SK-N-SH (cell line): ENCODE results near the gene PTPN13. TPM values are rescaled to one million over a fixed set of nuclear protein-coding genes. Genes with fewer than 3 reads are reported as not detected.

Experiments used
- CTCF ChIA-PET: fragments of 300-600, 350-600 bp; formaldehyde crosslinking; extraction: SDS; loops from one replicate; lab custom pipeline; 2021; lab: Yijun Ruan, JAX
- POLR2A ChIA-PET: fragments of 350-600 bp; sonication (Branson Sonifier 250); formaldehyde crosslinking; extraction: SDS; loops from one replicate; lab custom pipeline; 2020; ENCODE audit warnings: antibody characterized with exemption, inconsistent platforms; lab: Yijun Ruan, JAX
- DNase-seq: peaks from one replicate; pipeline ENCODE4 v3.0.0; 2012
- H2AFZ ChIP-seq: fragments of 200-600 bp; sonication (generic); 2 replicates; pipeline ENCODE4 v1.8.1; 2016; ENCODE audit warnings: antibody characterized with exemption, mild to moderate bottlenecking, low read depth
- H3F3A ChIP-seq: fragments of 200-600 bp; sonication (generic); replicated peaks from 2 replicates; pipeline ENCODE3; 2016; ENCODE audit warnings: antibody characterized with exemption, mild to moderate bottlenecking; ENCODE audit not compliant: insufficient read depth
- H3K27ac ChIP-seq, 2 experiments: fragments of 200-500 bp in 1 of 2; fragments of 200-600 bp in 1 of 2; sonication (Bioruptor generic) in 1 of 2; sonication (generic), shearing (Covaris generic) in 1 of 2; 2 replicates each; pipeline versions ENCODE4 v1.5.1 to v1.6.1; 2014 to 2016; ENCODE audit warnings: low read depth in 2 of 2, inconsistent platforms in 1 of 2, low read length in 1 of 2, mild to moderate bottlenecking in 1 of 2, mixed read lengths in 1 of 2
- H3K27me3 ChIP-seq: fragments of 200-600 bp; sonication (generic), shearing (Covaris generic); 2 replicates; pipeline ENCODE4 v1.6.1; 2016; ENCODE audit warnings: mixed run types; ENCODE audit not compliant: insufficient read depth
- H3K36me3 ChIP-seq, 2 experiments: fragments of 200-500 bp in 1 of 2; fragments of 200-600 bp in 1 of 2; sonication (Bioruptor generic) in 1 of 2; sonication (generic) in 1 of 2; replicated peaks in 1 of 2; 2 replicates each; pipeline versions ENCODE3 to v1.5.1; 2014 to 2016; ENCODE audit warnings: low read length in 1 of 2, mild to moderate bottlenecking in 1 of 2; ENCODE audit not compliant: insufficient read depth in 2 of 2, control insufficient read depth in 1 of 2
- H3K4me1 ChIP-seq, 2 experiments: fragments of 200-500 bp in 1 of 2; fragments of 200-600 bp in 1 of 2; sonication (Bioruptor generic) in 1 of 2; sonication (generic), shearing (Covaris generic) in 1 of 2; 2 replicates each; pipeline versions ENCODE4 v1.5.1 to v1.6.1; 2014 to 2016; ENCODE audit warnings: low read depth in 1 of 2, low read length in 1 of 2, mixed run types in 1 of 2; ENCODE audit not compliant: insufficient read depth in 2 of 2, control insufficient read depth in 1 of 2
- H3K4me2 ChIP-seq: fragments of 200-600 bp; sonication (generic), shearing (Covaris generic); 2 replicates; pipeline ENCODE4 v1.6.1; 2017; ENCODE audit warnings: mixed run types
- H3K4me3 ChIP-seq, 2 experiments: fragments of 200-500 bp in 1 of 2; fragments of 200-600 bp in 1 of 2; sonication (Bioruptor generic) in 1 of 2; sonication (generic), shearing (Covaris generic) in 1 of 2; 2 replicates each; pipeline versions ENCODE4 v1.5.1 to v1.8.1; 2014 to 2016; ENCODE audit warnings: low read depth in 2 of 2, inconsistent platforms in 1 of 2, low read length in 1 of 2, mild to moderate bottlenecking in 1 of 2, mixed read lengths in 1 of 2, moderate library complexity in 1 of 2
- H3K79me2 ChIP-seq: fragments of 200-600 bp; sonication (generic); 2 replicates; pipeline ENCODE4 v1.8.1; 2017; ENCODE audit warnings: mild to moderate bottlenecking; ENCODE audit not compliant: insufficient read depth
- H3K9ac ChIP-seq: fragments of 200-600 bp; sonication (generic); 2 replicates; pipeline ENCODE4 v1.6.1; 2017; ENCODE audit warnings: mixed run types
- H3K9me2 ChIP-seq: fragments of 200-600 bp; sonication (generic); 2 replicates; pipeline ENCODE4 v1.6.1; 2017; ENCODE audit warnings: mixed run types
- H3K9me3 ChIP-seq: fragments of 200-600 bp; sonication (generic); 2 replicates; pipeline ENCODE4 v1.6.1; 2017; ENCODE audit warnings: mixed run types, mild to moderate bottlenecking, moderate library complexity
- H4K20me1 ChIP-seq: fragments of 200-600 bp; sonication (generic); 2 replicates; pipeline ENCODE4 v1.6.1; 2017; ENCODE audit warnings: mild to moderate bottlenecking, mixed run types; ENCODE audit not compliant: insufficient read depth
- ELF1 ChIP-seq: IDR thresholded peaks from 2 replicates; pipeline ENCODE4 v1.4.0; 2012
- EP300 ChIP-seq, 2 experiments: IDR thresholded peaks; 2 replicates each; pipeline versions ENCODE4 v1.4.0 to v1.6.1; 2012; ENCODE audit warnings: borderline replicate concordance in 1 of 2, low read depth in 1 of 2, low read length in 1 of 2
- EZH2phosphoT487 ChIP-seq: fragments of 200-600 bp; sonication (generic); IDR thresholded peaks from 2 replicates; pipeline ENCODE4 v1.6.1; 2017; ENCODE audit warnings: low read depth, mixed run types, mild to moderate bottlenecking, antibody characterized with exemption, moderate library complexity, borderline replicate concordance
- FOXJ3 ChIP-seq: sonication (generic); formaldehyde crosslinking; IDR thresholded peaks from 2 replicates; pipeline ENCODE4 v1.5.1; 2020; ENCODE audit warnings: mild to moderate bottlenecking, missing genetic modification reagents
- FOXM1 ChIP-seq: IDR thresholded peaks from 2 replicates; pipeline ENCODE4 v1.4.0; 2012; ENCODE audit warnings: low read depth, mild to moderate bottlenecking
- GABPA ChIP-seq: IDR thresholded peaks from 2 replicates; pipeline ENCODE4 v1.4.0; 2012; ENCODE audit warnings: low read depth, mild to moderate bottlenecking
- JUND ChIP-seq: IDR thresholded peaks from 2 replicates; pipeline ENCODE4 v1.4.0; 2012
- MEF2A ChIP-seq: IDR thresholded peaks from 2 replicates; pipeline ENCODE4 v1.4.0; 2012; ENCODE audit warnings: low read depth, borderline replicate concordance
- MXI1 ChIP-seq: IDR thresholded peaks from 2 replicates; pipeline ENCODE4 v1.6.1; 2012; ENCODE audit warnings: mild to moderate bottlenecking, low read depth, low read length, improper control_type of control experiment
- NFIC ChIP-seq: IDR thresholded peaks from 2 replicates; pipeline ENCODE4 v1.4.0; 2012; ENCODE audit warnings: borderline replicate concordance
- NRF1 ChIP-seq: IDR thresholded peaks from 2 replicates; pipeline ENCODE4 v1.6.1; 2012; ENCODE audit warnings: low read depth, mild to moderate bottlenecking, low read length
- RAD21 ChIP-seq: IDR thresholded peaks from 2 replicates; pipeline ENCODE4 v1.6.1; 2012; ENCODE audit warnings: mild to moderate bottlenecking, low read length
- RCOR1 ChIP-seq: fragments of 150-350 bp; IDR thresholded peaks from 2 replicates; pipeline ENCODE4 v1.6.1; 2017; ENCODE audit warnings: antibody characterized with exemption, low read length
- RFX5 ChIP-seq: IDR thresholded peaks from 2 replicates; pipeline ENCODE4 v1.6.1; 2012; ENCODE audit warnings: mild to moderate bottlenecking, improper control_type of control experiment, low read length
- RXRA ChIP-seq: IDR thresholded peaks from 2 replicates; pipeline ENCODE4 v1.4.0; 2012; ENCODE audit warnings: low read depth, mild to moderate bottlenecking, borderline replicate concordance
- SIN3A ChIP-seq: IDR thresholded peaks from 2 replicates; pipeline ENCODE4 v1.6.1; 2012; ENCODE audit warnings: low read depth, mild to moderate bottlenecking, low read length, moderate library complexity, borderline replicate concordance
- SMC3 ChIP-seq: IDR thresholded peaks from 2 replicates; pipeline ENCODE4 v1.6.1; 2012; ENCODE audit warnings: low read depth, low read length, improper control_type of control experiment
- TEAD4 ChIP-seq: IDR thresholded peaks from 2 replicates; pipeline ENCODE4 v1.4.0; 2012; ENCODE audit warnings: mild to moderate bottlenecking, borderline replicate concordance; ENCODE audit not compliant: insufficient read depth
- YY1 ChIP-seq: IDR thresholded peaks from 2 replicates; pipeline ENCODE4 v1.4.0; 2012; ENCODE audit warnings: low read depth, mild to moderate bottlenecking
- WGBS: methylation state at CpG from one replicate; pipeline ENCODE4 v1.1.6; 2017; ENCODE audit warnings: low lambda C conversion rate; 5-methylcytosine and 5-hydroxymethylcytosine counted together
- polyA plus RNA-seq, 3 experiments: library from polyadenylated mRNA; depleted of rRNA; stranded (reverse); fragments of >200 nt; gene quantifications; 2 replicates each; pipeline ENCODE4 v1.2.3, GENCODE V29; 2012
- TF ChIP-seq, protein P1 (sequence below): fragments of 150-350 bp; IDR thresholded peaks from 2 replicates; pipeline ENCODE4 v1.6.1; 2016; ENCODE audit warnings: mild to moderate bottlenecking, low read depth, low read length

Gene PTPN13
- polyA plus RNA-seq, 1 of the 3 experiments (the other 2 are of a cell fraction): 5.5 TPM

DNA sequence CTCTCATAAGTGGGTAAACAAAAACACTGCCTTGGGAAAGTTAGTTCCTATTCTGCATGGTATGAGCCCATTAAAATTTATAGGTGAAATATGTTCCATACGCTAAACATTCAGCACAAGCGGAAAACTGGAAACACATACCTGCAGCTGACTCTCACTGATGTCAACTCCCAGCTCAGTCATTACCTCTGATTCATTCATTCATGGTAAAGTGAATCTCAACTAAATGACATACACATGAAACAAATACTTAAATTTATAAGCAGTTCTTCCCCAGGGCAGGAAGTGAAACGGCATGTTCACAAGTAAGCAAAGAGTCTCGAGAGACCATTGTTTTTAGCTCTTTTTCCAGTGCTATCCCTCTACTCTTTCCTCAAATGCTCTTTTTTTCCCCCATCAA is 253.5 kb downstream of the PTPN13 start:
- 91% methylated on average over 4 of the region's 4 CpGs for WGBS
- POLR2A ChIA-PET: no interaction called here
- no peaks in the 10 kb centered on the region for H3K9me2 ChIP-seq
- no peak overlapping the region for H3K27ac ChIP-seq
- no peak for DNase-seq
- H3K4me1 ChIP-seq: no peaks in the 10 kb centered on the region
- H3K9me3 ChIP-seq: no peaks in the 10 kb centered on the region
- H2AFZ ChIP-seq: no peak overlapping the region
- no peak for TF ChIP-seq FOXJ3 (CRISPR knock-in tag)
- TF ChIP-seq GABPA: no peak
- no peak overlapping the region for H3K9ac ChIP-seq
- H3K4me2 ChIP-seq: no peak overlapping the region
- no peaks in the 10 kb centered on the region for H3K36me3 ChIP-seq
- no peaks in the 10 kb centered on the region for H3F3A ChIP-seq
- no peaks in the 10 kb centered on the region for H4K20me1 ChIP-seq
- H3K27me3 ChIP-seq: no peaks in the 10 kb centered on the region
- no peaks in the 10 kb centered on the region for H3K79me2 ChIP-seq
- CTCF ChIA-PET: no interaction called here
- H3K4me3 ChIP-seq: no peak overlapping the region

DNA sequence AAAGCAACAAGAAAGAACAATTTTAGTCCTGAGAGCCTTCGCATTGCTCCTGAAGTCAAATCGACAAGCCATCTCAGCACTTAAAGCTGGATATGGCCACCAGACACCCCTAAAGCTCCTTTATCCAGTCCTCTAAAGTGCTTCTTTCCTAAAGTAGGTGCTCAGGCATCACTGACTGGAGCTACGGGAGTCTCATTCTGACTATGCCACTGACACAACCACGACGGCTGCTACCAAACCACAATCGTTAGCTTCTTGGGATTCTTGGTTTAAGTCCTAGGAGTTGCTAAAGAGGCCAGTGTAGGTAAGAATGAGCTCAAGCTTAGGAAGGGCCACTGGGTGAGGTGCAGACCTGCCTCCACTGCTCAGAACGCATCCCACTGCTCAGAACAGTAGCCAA is 254.0 kb downstream of the PTPN13 start:
- H4K20me1 ChIP-seq: no peaks in the 10 kb centered on the region
- H3K4me3 ChIP-seq: no peak overlapping the region
- no peaks in the 10 kb centered on the region for H3K9me2 ChIP-seq
- no peak overlapping the region for H3K9ac ChIP-seq
- ChIA-PET POLR2A (no interaction called here), CTCF (interaction anchor here (1.1 to 1.2 kb wide), 2 partner anchors 42 to 352 kb away, joined by 3 to 4 read pairs; no protein-coding TSS in a partner anchor)
- no peaks in the 10 kb centered on the region for H3K4me1 ChIP-seq
- no peaks in the 10 kb centered on the region for H3K36me3 ChIP-seq
- no peaks in the 10 kb centered on the region for H3K27me3 ChIP-seq
- H3K4me2 ChIP-seq: no peak overlapping the region
- H3K9me3 ChIP-seq: no peaks in the 10 kb centered on the region
- TF ChIP-seq YY1 (no peak), EZH2phosphoT487 (no peak), RCOR1 (no peak), NFIC (no peak), MEF2A (no peak), ELF1 (no peak)
- no peaks in the 10 kb centered on the region for H3K79me2 ChIP-seq
- no peaks in the 10 kb centered on the region for H3F3A ChIP-seq
- no peak overlapping the region for H3K27ac ChIP-seq
- DNase-seq: no peak
- no peak overlapping the region for H2AFZ ChIP-seq
- 73% methylated on average over 5 of the region's 7 CpGs for WGBS

DNA sequence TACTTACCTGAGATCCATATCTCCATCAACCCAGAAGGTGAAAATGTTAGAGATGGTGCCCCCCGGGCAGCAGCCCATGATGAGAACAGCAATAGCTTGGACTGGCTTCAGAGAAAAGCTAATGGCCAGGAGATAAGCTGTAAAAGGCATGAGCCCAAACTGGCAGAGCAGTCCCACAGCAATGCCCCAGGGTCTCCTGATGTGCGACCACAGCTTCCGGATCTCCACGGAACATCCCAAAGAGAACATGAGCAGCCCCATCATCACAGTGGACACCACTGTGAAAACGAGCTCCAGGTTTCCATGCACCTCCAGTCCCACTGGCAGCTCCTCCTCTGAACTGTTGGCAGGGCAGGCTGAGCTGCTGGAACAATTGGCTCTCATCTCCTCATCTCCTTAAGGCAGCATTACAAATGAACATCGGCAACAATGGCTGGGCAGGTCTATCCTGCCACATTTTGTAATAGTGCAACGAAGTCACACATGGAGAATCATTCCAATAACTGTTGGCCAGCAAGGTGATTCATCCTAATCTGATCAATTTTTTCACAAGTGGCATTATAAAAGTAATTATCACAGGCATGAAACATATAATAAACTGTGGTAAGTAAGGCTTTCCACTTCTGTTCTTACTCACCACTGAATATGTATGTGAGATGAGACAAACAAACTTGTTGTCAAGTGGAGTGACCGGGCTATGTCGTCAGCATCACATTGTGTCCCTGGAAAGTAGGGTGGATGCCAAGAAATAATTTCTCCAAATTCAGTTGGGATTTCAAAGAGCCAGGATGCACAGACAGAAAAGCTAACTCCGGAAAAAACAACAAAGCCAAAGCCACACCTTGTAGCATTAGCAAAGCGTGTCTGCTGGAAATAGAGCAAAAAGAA is 254.9 kb downstream of the PTPN13 start, which contains the start of gene SLC10A6:
TSS of gene SLC10A6 (minus strand) at position 653 of the 888 bp plus-strand sequence. CDS start at position 384, 269 bp downstream.
- H3K27ac ChIP-seq: no peak within 1 kb of the TSS
- no peak within 1 kb of the TSS for H2AFZ ChIP-seq
- TF ChIP-seq SMC3 (no peak), RAD21 (no peak), TEAD4 (no peak), SIN3A (no peak), JUND (no peak), RXRA (no peak), EP300 (IDR thresholded peaks at IDR 0.05; ENCODE audit: borderline replicate concordance in 1 of 2, low read depth in 1 of 2, low read length in 1 of 2) (no peak), YY1 (no peak), NRF1 (no peak), FOXM1 (no peak), RCOR1 (no peak), MEF2A (no peak), RFX5 (no peak), MXI1 (no peak), ELF1 (no peak)
- TF ChIP-seq, protein P1, sequence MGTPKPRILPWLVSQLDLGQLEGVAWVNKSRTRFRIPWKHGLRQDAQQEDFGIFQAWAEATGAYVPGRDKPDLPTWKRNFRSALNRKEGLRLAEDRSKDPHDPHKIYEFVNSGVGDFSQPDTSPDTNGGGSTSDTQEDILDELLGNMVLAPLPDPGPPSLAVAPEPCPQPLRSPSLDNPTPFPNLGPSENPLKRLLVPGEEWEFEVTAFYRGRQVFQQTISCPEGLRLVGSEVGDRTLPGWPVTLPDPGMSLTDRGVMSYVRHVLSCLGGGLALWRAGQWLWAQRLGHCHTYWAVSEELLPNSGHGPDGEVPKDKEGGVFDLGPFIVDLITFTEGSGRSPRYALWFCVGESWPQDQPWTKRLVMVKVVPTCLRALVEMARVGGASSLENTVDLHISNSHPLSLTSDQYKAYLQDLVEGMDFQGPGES: no peak

More for the DNA sequence above, 254.9 kb downstream of the PTPN13 start, which contains the start of gene SLC10A6:
- CTCF ChIA-PET: interaction anchor here (0.8 to 1.2 kb wide), 3 partner anchors 41 to 353 kb away, joined by 3 to 4 read pairs (median 3); no protein-coding TSS in a partner anchor
- 77% methylated on average over 9 of the region's 11 CpGs for WGBS
- Histone ChIP-seq H3K9me3 (no peaks in the 10 kb centered on the region), H3K79me2 (no peaks in the 10 kb centered on the region), H3K9me2 (no peaks in the 10 kb centered on the region), H4K20me1 (no peaks in the 10 kb centered on the region), H3K4me2 (no peak within 1 kb of the TSS), H3K27me3 (no peaks in the 10 kb centered on the region), H3F3A (no peaks in the 10 kb centered on the region), H3K4me3 (no peak within 1 kb of the TSS), H3K9ac (no peak within 1 kb of the TSS), H3K36me3 (no peaks in the 10 kb centered on the region), H3K4me1 (no peaks in the 10 kb centered on the region)
- POLR2A ChIA-PET: no interaction called here
- no peak for DNase-seq
